NK-92 (cell line): ENCODE results near the gene BCAS3.
"Not testable (repeated sequence)": the region's sequence is repeated elsewhere in the genome, so short reads cannot be mapped to it uniquely, and the experiment has no call there.

ENCODE experiments used
- DNase-seq: peaks from one replicate; lab custom pipeline; 2025; ENCODE audit not compliant: unreplicated experiment; lab: John Stamatoyannopoulos, UW

The BCAS3 gene

DNA sequence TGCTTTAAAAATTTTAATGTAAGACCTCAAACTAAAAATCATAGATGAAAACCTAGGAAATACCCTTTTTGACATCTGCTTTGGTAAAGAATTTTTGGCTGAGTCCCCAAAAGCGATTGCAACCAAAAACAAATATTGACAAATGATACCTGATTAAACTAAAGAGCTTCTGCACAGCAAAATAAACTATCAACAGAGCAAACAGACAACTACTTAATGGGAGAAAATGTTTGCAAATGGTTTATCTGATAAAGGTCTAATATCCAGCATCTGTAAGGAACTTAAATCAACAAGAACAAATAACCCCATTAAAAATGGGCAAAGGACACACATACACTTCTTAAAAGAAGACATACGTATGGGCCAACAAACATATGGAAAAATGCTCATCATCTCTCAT is 242.5 kb downstream of the BCAS3 start:
- no peak for DNase-seq

DNA sequence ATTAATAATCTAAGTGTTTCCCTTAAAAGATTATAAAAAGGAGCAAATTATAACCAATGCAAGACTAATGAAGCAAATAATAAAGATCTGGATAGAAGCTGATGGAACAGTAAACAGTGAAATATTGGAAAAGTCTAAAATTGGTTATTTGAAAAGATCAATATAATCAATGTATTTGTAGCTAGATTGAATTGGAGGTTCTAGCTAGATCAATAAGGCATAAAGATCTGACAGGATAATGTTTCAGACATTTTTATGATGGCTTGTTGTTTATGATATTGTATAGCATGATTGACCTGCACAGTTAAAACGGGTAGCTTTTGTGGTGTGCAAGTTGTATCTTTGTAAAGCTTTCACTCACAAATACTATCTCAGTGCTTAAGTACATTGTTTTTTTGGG is 245.3 kb downstream of the BCAS3 start:
- no peak for DNase-seq

DNA sequence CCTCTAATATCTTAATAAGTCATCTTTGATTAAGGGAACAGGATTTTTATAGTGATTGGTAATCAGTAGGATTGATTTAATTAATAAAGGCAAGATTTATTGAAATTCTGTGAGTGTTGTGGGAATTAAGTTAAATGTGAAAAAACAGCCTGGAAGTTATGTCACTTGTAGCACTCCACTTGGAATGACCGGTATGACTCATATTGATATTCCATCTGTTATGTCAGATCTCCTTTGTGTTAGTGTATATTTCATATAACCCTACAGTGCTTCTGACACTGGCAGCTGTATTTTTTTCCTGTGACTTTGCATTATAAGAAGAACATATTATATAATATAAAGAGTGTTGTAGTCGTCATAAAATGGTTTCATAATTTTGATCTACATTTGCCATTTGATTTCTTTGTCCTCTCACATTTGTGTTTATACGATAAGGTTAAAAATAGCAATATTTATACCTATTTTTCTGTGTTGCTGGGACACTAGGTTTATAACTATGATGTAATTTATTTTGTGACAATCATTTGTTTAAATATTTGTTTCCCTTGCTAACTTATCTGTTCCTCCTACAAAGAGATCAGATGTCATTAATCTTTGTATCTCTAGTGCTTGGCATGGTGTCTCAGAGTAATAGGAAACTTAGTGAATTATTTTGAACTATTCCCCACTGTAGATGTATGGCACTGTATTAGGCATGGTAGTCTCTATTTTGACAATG is 249.0 kb downstream of the BCAS3 start:
- no peak for DNase-seq

DNA sequence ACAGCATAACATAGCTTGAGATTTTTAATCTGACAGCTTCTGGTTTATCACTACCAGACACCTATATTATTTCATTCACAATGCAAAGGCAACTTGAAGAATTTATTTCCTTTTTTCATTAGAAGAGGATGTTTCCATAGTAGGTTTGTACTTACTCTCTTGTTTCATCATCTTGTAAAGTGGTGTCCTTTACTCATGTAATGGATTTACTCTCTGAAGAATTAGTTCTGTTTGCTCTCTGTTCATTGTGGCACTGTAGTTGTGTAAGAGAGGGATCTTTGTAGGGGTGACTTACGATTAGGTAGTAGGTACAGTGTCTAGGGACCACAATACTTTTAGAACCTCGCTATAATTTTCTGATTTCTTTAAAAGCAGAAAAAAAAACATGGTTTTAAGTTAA is 256.1 kb downstream of the BCAS3 start:
- DNase-seq: no peak

DNA sequence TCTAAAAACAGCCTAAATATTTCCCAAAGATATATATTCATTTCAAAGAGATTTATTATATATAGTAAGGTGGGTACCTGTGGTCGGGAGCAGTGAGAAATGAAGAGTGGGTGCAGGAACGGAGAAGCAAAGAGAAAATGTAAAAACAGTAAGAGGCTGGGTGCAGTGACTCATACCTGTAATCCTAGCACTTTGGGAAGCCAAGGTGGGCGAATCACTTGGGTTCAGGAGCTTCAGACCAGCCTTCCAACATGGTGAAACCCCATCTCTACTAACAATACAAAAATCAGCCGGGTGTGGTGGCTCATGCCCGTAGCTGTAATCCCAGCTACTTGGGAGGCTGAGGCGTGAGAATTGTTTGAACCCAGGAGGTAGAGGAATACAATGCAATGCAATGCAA is 257.1 kb downstream of the BCAS3 start:
- DNase-seq: no peak

DNA sequence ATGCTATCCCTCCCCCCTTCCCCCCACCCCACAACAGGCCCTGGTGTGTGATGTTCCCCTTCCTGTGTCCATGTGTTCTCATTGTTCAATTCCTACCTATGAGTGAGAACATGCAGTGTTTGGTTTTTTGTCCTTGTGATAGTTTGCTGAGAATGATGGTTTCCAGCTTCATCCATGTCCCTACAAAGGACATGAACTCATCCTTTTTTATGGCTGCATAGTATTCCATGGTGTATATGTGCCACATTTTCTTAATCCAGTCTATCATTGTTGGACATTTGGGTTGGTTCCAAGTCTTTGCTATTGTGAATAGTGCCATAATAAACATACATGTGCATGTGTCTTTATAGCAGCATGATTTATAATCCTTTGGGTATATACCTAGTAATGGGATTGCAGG is 258.3 kb downstream of the BCAS3 start:
- not testable (repeated sequence) for DNase-seq

DNA sequence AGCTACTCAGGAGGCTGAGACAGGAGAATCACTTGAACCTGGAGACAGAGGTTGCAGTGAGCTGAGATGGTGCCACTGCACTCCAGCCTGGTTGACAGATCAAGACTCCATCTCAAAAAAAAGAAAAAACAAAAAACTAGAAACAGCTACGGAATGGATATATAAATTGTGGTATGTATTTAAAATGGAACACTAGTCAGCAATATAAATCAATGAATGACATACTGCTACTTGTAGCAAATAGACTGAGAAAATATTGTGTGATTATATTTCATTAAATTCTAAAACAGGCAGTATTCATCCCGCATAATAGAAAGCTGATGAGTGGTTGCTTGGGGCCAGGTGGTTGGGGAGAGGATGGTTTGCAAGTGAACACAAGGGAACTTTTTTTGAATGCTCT is 261.7 kb downstream of the BCAS3 start:
- no peak for DNase-seq

DNA sequence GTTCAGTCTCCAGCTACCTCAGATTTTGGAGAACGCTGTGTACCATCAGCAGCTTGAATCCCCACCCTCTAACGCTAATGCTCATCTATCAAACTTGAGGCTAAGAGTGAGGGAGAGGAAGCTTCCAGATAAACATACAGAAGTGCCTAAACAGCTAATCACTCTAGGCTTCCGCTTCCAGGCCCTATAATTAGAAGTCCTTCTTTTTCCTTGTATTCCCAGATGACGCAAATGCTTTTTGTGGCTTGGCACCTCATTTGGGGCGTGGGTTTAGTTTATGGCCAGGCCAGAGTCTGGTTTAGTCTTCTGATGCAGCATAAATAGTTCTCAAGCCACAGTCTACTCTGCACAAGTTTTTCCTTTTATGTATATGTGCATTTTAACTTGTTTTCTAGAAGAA is 263.4 kb downstream of the BCAS3 start:
- DNase-seq: no peak

DNA sequence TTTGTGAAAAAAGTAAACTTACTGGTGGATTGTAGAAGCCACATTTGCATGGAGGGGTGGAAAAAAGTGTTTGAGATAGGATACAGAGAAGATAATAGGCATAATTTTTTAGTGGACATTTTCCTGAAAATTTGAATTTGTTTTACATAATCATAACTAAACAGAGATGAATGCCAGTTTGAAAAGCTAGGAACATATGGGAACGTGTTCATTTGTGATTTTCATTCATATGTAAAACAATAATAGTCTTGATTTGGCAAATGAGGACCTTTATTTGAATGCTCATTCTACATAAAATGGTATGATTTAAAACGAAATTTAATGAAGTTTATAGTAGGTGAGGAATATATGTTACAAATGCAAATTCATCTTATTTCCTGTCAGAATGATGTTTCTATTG is 263.9 kb downstream of the BCAS3 start:
- no peak for DNase-seq

DNA sequence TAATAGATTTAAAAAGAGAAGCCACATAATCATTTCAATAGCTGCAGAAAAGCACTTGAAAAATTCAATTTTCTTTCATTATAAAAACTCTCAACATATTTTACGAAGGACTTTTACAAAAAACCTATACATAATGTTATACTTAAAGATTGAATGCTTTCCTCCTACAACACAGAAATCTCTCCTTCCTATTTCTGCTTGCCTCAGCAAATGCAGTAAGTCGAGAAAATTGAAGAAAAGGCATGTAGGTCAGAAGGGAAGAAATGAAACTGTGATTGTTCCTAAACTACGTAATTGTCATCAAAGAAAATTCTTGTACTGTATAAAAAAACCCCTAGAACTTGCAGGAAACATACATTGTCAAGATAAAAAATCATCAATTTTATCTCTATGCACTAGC is 267.1 kb downstream of the BCAS3 start:
- DNase-seq: no peak

DNA sequence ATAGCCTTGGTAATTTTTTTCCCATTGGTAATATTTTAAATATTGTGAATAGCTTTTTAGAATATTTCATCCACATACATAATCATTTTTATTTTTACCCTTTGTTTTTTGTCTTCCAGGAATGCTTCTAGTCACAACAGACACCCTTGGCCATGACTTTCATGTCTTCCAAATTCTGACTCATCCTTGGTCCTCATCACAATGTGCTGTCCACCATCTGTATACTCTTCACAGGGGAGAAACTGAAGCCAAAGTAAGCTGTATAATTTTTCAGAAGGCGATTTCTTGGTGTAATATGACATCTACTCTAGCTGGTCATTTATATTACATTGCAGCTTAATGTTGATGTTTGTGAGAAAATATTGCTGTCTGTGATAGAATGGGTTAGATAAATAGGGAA is 269.4 kb downstream of the BCAS3 start:
- DNase-seq: no peak

DNA sequence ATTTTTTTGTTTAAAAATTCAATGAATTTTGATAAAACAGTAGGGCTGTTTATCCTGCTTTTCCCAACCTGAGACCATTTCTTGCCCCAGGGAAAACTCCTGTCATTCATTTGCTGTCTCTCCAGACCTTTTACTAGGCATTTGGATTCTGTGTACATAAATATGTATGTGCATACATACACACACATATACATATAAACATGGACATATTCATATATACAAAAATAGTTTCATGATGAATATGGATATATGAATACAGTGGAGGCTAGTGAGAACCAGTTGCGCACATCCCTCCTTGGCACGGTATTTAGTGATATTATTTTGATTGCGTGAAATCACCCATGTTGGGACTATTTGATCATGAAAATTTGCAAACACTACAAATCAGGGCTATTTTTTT is 269.9 kb downstream of the BCAS3 start:
- DNase-seq: no peak

DNA sequence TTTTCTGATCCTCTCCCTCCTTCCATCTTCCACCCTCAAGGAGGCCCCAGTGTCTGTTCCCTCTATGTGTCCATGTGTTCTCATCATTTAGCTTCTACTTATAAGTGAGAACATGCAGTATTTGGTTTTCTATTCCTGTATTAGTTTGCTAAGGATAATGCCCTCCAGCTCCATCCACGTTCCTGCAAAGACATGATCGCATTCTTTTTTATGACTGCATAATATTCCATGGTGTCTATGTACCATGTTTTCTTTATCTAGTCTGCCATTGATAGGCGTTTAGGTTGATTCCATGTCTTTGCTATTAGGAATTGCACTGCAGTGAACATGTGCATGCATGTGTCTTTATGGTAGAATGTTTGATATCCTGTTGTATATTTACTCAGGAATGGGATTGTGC is 275.1 kb downstream of the BCAS3 start:
- DNase-seq: no peak

DNA sequence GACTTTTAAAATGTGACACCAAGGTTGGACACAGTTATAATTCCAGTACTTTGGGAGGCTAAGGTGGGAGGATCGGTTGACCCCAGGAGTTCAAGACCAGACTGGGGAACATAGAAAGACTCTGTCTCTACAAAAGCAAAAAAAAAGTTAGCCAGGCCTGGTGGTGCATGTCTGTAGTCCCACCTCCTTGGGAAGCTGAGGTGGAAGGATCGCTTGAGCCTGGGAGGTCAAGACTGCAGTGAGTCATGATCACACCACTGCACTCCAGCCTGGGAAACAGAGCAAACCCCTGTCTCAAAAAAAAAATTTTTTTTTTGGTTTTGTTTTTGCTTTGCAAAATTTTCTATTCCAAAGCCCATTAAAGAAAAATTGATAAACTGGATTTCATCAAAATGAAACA is 281.4 kb downstream of the BCAS3 start:
- no peak for DNase-seq

DNA sequence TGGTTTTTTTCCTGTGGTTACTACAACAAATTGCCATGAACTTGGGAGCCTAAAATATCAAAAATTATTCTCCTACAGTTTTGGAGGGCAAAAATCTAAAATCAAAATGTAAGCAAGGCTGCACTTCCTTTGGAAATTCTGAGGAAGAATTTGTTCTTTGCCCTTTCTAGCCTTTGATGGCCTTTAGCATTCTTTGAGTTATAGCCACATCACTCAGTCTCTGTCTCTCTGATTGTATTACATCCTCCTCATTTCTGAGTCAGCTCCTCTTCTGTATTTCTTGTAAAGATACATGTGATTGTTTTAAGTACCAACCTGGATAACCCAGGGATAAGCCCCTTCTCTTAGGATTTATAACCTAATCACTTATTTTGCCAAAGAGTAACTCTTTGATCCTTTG is 282.0 kb downstream of the BCAS3 start:
- no peak for DNase-seq

DNA sequence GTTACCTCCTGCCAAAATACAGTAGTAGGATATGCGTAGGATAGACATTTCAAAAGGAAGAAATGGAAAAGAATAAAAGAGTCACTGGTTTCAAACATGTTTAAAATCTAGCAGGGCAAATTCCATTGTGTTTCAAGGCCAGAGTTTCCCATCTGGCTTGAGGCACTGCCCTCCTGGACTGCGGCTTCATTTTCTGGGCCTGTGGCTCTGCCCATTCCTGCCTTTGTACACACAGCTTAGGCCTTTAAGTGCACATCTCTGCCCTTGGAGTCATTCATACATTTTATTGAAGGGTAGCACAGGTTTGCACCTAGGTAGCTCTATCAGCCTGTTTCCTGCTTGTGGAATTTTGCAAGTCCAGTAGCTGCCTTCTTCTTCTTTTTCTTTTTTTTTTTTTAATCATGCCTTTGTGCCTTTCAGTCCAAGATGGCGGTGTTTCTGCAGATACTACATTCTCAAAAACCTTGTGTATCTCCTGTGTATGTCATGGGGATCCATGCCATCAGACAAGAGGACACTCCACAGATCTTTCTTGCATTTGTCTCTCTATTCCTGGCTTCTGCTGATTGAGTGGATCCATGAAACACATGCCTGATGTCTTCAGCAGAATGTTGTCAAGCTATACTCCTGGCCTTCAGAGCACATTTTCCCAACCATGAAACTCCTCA is 282.9 kb downstream of the BCAS3 start:
- no peak for DNase-seq

DNA sequence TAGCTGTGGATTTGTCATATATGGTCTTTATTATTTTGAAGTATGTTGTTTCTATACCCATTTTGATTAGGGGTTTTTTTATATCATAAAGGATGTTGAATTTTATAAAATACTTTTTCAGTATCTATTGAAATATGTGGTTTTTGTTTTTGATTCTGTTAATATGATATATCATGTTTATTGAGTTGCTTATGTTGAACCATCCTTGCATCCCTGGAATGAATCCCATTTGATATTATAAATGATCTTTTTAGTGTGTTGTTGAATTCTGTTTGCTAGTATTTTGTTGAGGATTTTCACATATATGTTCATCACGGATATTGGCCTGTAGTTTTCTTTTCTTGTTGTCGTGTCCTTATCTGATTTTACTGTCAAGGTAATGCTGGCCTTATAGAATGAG is 286.5 kb downstream of the BCAS3 start:
- DNase-seq: no peak

DNA sequence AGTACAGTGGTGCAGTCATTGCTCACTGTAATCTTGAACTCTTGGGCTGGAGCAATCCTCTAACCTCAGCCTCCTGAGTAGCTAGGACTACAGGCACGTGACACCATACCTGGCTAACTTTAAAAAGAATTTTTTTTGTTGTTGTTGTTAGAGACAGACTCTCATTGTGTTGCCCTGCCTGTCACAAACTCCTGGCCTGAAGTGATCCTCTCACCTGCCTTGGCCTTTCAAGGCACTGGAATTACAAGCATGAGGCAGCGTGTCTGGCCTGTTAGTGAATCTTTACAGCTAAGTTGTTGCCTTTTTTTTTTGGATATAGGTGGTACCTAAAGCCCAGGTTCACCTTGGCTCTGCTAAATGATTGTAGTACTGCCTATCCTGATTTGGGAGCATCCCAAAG is 290.6 kb downstream of the BCAS3 start:
- DNase-seq: no peak

DNA sequence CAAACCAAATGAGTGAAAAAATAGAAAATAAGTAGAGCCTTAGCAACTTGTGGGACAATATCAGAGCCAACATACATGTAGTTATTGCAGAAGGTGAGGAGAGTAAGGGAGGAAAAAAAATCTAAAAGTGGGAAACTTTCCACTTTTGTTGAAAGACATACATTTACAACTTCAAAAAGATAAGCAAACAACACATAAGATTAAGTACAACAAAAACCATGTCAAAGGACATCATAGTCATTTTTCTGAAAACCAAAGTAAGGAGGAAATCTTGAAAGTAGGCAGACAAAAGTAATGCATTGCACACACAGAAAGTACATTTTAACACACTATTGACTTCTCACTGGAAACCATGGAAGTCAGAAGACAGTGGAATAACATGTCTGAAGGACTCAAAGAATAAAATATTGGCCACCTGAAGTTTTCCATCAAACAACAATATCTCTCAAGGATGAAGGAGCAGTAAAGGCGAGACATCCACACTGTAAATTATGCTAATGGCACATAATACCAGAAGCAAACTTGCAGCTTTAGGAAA is 291.9 kb downstream of the BCAS3 start:
- no peak for DNase-seq

DNA sequence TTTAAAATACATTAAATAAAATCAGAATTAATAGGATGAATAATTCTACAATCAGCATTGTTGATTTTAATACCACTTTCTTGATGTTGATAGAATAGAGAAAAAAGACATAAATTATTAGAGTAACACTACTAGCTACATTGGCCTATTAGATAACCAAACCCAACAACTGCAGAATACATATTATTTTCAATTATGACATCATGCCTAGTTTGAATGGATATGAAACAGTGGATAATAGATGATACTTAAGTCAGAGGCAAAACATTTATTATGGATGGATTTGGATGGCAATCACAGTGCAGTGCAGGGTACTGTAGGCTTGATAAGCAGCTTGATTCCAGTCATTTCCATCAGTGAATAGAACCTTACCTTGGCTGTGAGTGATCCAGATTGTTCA is 293.1 kb downstream of the BCAS3 start:
- no peak for DNase-seq

DNA sequence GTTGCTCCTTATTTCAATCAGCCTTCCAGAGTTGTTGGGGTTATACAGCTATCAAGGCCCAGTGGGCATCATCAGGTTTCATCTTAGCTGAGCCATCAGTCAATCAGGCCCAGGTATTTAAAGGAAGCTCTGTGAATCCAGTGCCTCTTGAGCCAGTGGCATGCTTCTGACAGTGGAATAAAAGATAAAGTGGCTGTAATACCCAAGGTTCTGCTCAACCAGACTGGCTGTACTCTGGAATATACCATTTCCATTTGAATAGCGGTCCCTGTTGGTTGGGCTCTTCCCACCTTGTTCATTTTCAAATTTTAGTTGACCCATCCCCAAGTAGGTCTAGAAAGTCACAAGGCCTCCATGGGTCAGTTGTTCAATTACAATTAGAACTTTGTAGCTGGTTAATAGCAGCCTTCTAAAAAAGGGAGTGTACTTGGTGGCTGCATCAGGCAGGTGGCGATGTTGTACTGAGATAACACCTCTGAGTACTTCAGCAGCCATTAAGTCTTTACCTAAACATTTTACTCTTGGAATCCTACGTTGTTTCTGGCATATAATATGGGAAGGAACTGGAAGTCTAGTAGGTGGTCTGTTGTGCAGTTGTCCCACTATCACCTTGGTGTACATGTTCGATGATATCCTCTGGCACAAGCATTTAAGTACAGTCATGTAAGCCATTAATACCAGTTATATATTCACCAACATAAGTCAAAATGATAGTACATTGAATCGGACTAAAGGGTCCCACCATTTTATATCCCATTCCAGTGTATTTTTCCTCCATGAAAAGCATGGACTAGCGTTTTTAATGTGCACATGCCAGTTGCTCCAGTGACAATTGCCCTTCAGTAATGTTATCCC is 294.1 kb downstream of the BCAS3 start:
- no peak for DNase-seq

DNA sequence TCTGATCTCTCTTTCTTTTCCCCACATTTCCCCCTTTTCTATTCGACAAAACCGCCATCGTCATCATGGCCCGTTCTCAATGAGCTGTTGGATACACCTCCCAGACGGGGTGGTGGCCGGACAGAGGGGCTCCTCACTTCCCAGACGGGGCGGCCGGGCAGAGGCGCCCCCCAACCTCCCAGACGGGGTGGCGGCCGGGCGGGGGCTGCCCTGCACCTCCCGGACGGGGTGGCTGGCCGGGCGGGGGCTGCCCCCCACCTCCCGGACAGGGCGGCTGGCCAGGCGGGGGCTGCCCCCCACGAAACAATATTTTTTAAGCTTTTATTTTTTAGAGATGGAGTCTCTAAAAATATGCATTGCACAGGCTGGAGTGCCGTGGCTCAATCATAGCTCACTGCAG is 299.2 kb downstream of the BCAS3 start:
- not testable (repeated sequence) for DNase-seq
